Measurements from ENCODE around the gene FAM149B1. TPM values are rescaled to one million over a fixed set of nuclear protein-coding genes. Genes with fewer than 3 reads are reported as not detected.
A peak's percentile ranks its signal among the peaks of the same experiment; 100 is the strongest.

FAM149B1 gene
- total and polyA plus RNA-seq, 2 of the 13 experiments (the other 11 are each of a cell fraction or from before 2014, with no cell fraction given): 9.3 to 16.8 TPM

GRCh38 chr10:73246646-73247508, 79.0 kb downstream of the FAM149B1 start, which contains the start of gene DNAJC9 (continued):
- TF ChIP-seq ZNF230 (CRISPR knock-in tag; IDR thresholded peaks at IDR 0.05) (peak; percentile 70; the same call in 1 of the 2 replicates), NFIB (CRISPR knock-in tag; IDR thresholded peaks at IDR 0.05; ENCODE audit: borderline replicate concordance) (no peak), CTCF (CRISPR knock-in tag; IDR thresholded peaks at IDR 0.05) (peak; percentile 75), TFDP2 (CRISPR knock-in tag; IDR thresholded peaks at IDR 0.05) (peak; percentile 98), ZNF816 (CRISPR knock-in tag; IDR thresholded peaks at IDR 0.05; ENCODE audit: borderline replicate concordance) (no peak; the same call in 1 of the 2 replicates), ZBTB8A (CRISPR knock-in tag; IDR thresholded peaks at IDR 0.05; ENCODE audit: borderline replicate concordance, low read depth) (0 out of 2 replicates have a peak, but pooled peaks have one; percentile 28), ZNF564 (CRISPR knock-in tag; IDR thresholded peaks at IDR 0.05) (peak; percentile 89), HNRNPL (IDR thresholded peaks at IDR 0.05; ENCODE audit: low read depth, low read length) (0 out of 2 replicates have a peak, but pooled peaks have one; percentile 56), ATF1 (CRISPR knock-in tag; IDR thresholded peaks at IDR 0.05) (peak; percentile 84), RFX5 (IDR thresholded peaks at IDR 0.05; ENCODE audit: low read depth, low read length) (no peak), GLI4 (CRISPR knock-in tag; IDR thresholded peaks at IDR 0.05; ENCODE audit: borderline replicate concordance) (0 out of 2 replicates have a peak, but pooled peaks have one; percentile 57), JDP2 (CRISPR knock-in tag; IDR thresholded peaks at IDR 0.05; ENCODE audit: borderline replicate concordance) (no peak), CBX1 (IDR thresholded peaks at IDR 0.05; ENCODE audit: low read depth) (peak; percentile 59), ZNF431 (CRISPR knock-in tag; IDR thresholded peaks at IDR 0.05; ENCODE audit: borderline replicate concordance, low read depth) (peak; percentile 94; the same call in 1 of the 2 replicates), MEF2D (CRISPR knock-in tag; IDR thresholded peaks at IDR 0.05) (0 out of 2 replicates have a peak, but pooled peaks have one; percentile 71), KMT2B (CRISPR knock-in tag; IDR thresholded peaks at IDR 0.05) (peak; percentile 91), NONO (IDR thresholded peaks at IDR 0.05) (no peak), NONO (CRISPR knock-in tag; conservative IDR thresholded peaks at IDR 0.05) (peak; percentile 95), HDAC6 (IDR thresholded peaks at IDR 0.05; ENCODE audit: low read depth, low read length) (no peak), AGO2 (optimal IDR thresholded peaks at IDR 0.05; ENCODE audit: low read depth, low read length) (peak; percentile 99), IRF9 (CRISPR knock-in tag; IDR thresholded peaks at IDR 0.05; ENCODE audit: borderline replicate concordance) (peak; percentile 98; the same call in 1 of the 2 replicates), RXRA (CRISPR knock-in tag; IDR thresholded peaks at IDR 0.05) (peak; percentile 83; the same call in 1 of the 2 replicates), ZNF30 (CRISPR knock-in tag; IDR thresholded peaks at IDR 0.05) (no peak), PLRG1 (conservative IDR thresholded peaks at IDR 0.05) (no peak), ZFAT (CRISPR knock-in tag; conservative IDR thresholded peaks at IDR 0.05) (no peak), ZNF552 (CRISPR knock-in tag; IDR thresholded peaks at IDR 0.05; ENCODE audit: borderline replicate concordance) (peak; percentile 95), ZNF335 (CRISPR knock-in tag; IDR thresholded peaks at IDR 0.05) (no peak), ERF (CRISPR knock-in tag; IDR thresholded peaks at IDR 0.05) (peak; percentile 92)

Measured in HepG2 (cell line).